ENCODE measurements around the gene ADGB. TPM values are rescaled to one million over a fixed set of nuclear protein-coding genes. Genes with fewer than 3 reads are reported as not detected.
"Not testable (repeated sequence)": the region's sequence is repeated elsewhere in the genome, so short reads cannot be mapped to it uniquely, and the experiment has no call there.

Gene ADGB
- total RNA-seq, 1 donor from 2014 or later = not detected

DNA sequence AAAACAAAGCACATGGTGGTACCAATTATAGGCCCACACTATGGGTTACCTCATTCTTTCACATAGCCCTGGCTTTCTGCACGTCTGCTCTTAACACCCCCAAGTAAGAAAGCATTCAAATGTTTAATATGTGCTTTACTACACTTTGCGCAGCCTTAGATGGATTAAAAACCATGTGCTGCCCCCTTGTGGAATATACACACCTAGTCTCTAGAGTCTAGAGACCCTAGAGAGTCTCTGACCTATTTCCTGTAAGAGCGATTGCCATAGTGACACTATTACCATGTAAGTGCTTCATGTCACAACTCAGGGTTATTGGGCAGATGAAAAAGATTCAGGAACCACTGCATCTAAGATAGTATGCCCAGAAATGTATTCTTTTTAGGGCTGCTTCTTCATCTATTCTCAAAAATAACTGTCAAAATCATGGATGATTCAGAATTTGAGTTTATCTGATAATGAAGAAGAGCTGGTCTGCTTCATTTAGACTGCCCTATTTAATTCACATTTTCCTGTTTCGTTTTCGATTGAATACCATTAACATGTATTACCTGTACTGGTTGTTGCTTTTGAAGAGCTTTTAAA, 186.3 kb downstream of the ADGB start:
- Mint-ChIP-seq H3K4me1 (ENCODE audit: low read depth) (no peaks in the 10 kb centered on the region), H3K27me3 (peaks cover 3% of the 10 kb centered on the region), H3K36me3 (ENCODE audit: insufficient read depth) (no peaks in the 10 kb centered on the region), H3K27ac (no peak overlapping the region), H3K4me3 (ENCODE audit: low read depth) (no peak overlapping the region), H3K9me3 (ENCODE audit: low read depth) (peaks cover 2% of the 10 kb centered on the region)
- TF ChIP-seq, protein P1, sequence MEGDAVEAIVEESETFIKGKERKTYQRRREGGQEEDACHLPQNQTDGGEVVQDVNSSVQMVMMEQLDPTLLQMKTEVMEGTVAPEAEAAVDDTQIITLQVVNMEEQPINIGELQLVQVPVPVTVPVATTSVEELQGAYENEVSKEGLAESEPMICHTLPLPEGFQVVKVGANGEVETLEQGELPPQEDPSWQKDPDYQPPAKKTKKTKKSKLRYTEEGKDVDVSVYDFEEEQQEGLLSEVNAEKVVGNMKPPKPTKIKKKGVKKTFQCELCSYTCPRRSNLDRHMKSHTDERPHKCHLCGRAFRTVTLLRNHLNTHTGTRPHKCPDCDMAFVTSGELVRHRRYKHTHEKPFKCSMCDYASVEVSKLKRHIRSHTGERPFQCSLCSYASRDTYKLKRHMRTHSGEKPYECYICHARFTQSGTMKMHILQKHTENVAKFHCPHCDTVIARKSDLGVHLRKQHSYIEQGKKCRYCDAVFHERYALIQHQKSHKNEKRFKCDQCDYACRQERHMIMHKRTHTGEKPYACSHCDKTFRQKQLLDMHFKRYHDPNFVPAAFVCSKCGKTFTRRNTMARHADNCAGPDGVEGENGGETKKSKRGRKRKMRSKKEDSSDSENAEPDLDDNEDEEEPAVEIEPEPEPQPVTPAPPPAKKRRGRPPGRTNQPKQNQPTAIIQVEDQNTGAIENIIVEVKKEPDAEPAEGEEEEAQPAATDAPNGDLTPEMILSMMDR (IDR thresholded peaks at IDR 0.05; ENCODE audit: unreplicated experiment) = peak; percentile 60
- no peak for DNase-seq (ENCODE audit: low spot score, unreplicated experiment)

DNA sequence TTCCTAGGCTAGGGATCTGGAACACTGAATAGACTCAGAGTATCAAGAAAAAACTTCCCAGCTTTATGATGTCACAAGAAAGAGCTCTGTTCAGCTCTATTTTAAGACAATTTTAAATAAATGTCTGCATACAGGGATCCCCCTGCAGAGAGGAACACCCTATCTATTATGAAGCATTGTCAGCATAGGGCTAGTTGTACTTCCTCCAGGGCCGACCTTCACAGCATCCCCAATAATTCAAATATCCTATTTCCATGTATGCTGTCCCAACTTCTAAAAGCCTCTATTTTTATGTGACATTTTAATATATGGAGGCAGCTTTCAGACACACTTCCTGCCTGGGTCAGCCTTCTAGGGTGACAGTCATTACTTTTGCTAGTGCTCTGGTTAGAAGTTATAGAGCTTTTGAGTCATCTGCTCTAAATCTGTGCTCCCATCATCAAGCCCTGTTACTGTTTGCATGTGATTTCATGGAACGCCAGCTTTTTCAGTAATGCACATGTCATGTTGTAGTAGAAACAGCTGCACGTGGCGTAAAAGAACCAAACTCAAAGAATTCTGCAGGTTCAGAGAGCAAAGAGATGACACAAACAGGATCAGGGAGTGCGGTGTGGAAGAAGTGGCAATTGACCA, 189.2 kb downstream of the ADGB start:
- Mint-ChIP-seq H3K9me3 (ENCODE audit: low read depth) (peaks cover 8% of the 10 kb centered on the region), H3K4me3 (ENCODE audit: low read depth) (no peak overlapping the region), H3K27me3 (peaks cover 3% of the 10 kb centered on the region), H3K4me1 (ENCODE audit: low read depth) (no peaks in the 10 kb centered on the region), H3K27ac (no peak overlapping the region), H3K36me3 (ENCODE audit: insufficient read depth) (peaks cover 3% of the 10 kb centered on the region)
- no peak for DNase-seq (ENCODE audit: low spot score, unreplicated experiment)
- TF ChIP-seq, protein P1 (IDR thresholded peaks at IDR 0.05; ENCODE audit: unreplicated experiment) = no peak

DNA sequence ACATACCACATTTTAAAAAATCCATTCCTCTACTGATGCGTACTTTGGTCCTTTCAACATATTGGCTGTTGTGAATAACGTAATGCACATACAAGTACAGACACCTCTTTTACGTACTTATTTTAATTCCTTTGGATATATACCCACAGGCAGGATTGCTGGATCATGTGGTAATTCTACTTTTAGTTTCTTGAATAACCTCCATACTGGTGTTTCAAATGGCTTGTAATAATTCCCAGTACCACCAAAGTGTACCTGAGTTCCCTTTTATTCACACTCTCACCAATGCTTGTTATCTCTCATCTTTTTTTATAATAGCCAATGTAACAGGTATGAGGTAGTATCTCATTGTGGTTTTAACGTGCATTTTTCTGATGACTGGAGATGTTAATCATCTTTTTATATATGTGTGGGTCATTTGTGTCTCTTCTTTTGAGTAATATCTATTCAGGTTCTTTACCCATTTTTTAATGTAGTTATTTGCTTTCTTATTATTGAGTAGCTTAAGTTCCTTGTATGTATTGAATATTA, 191.9 kb downstream of the ADGB start:
- no peak overlapping the region for H3K27ac Mint-ChIP-seq
- peaks cover 3% of the 10 kb centered on the region for H3K36me3 Mint-ChIP-seq (ENCODE audit: insufficient read depth)
- TF ChIP-seq, protein P1 (IDR thresholded peaks at IDR 0.05; ENCODE audit: unreplicated experiment) = no peak
- no peak for DNase-seq (ENCODE audit: low spot score, unreplicated experiment)
- peaks cover 3% of the 10 kb centered on the region for H3K27me3 Mint-ChIP-seq
- no peak overlapping the region for H3K4me3 Mint-ChIP-seq (ENCODE audit: low read depth)
- peaks cover 2% of the 10 kb centered on the region for H3K4me1 Mint-ChIP-seq (ENCODE audit: low read depth)
- peaks cover 11% of the 10 kb centered on the region for H3K9me3 Mint-ChIP-seq (ENCODE audit: low read depth)

DNA sequence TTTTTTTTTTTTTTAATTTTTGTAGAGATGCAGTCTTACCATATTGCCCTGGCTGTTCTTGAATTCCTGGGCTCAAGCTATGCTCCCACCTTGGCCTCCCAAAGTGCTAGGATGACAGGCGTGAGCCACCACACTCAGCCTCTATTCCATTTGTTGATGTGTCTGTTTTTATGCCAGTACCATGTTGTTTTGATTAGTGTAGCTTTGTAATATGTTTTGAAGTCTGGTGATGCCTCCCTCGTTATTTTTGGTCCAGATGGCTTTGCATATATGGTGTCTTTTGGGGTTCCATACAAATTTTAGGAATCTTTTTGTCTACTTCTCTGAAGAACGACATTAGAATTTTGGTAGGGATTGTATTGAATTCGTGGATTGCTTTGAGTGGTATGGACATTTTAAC, 193.2 kb downstream of the ADGB start:
- H3K27ac Mint-ChIP-seq = no peak overlapping the region
- TF ChIP-seq, protein P1 (IDR thresholded peaks at IDR 0.05; ENCODE audit: unreplicated experiment) = no peak
- no peak for DNase-seq (ENCODE audit: low spot score, unreplicated experiment)
- peaks cover 2% of the 10 kb centered on the region for H3K4me1 Mint-ChIP-seq (ENCODE audit: low read depth)
- H3K36me3 Mint-ChIP-seq (ENCODE audit: insufficient read depth) = peaks cover 5% of the 10 kb centered on the region
- peaks cover 23% of the 10 kb centered on the region for H3K9me3 Mint-ChIP-seq (ENCODE audit: low read depth)
- peaks cover 3% of the 10 kb centered on the region for H3K27me3 Mint-ChIP-seq
- no peak overlapping the region for H3K4me3 Mint-ChIP-seq (ENCODE audit: low read depth)

DNA sequence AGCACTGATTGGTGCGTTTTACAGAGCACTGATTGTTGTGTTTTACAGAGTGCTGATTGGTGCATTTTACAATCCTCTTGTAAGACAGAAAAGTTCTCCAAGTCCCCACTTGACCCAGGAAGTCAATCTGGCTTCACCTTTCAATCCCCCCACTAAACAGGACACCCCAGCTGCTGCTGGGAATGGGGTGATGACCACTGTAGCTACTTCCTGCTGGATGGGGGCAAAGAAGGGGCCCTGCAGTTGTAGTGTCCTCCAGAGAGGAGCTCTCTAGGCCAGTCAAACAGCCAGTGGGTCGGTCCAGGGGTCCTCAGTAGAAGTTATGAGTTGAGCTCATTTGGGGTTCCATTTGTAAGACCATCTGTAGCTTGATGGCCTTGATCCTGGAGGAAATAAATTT, 194.4 kb downstream of the ADGB start:
- H3K4me1 Mint-ChIP-seq (ENCODE audit: low read depth); DNase-seq (ENCODE audit: low spot score, unreplicated experiment); H3K27me3 Mint-ChIP-seq; H3K4me3 Mint-ChIP-seq (ENCODE audit: low read depth); H3K27ac Mint-ChIP-seq; H3K36me3 Mint-ChIP-seq (ENCODE audit: insufficient read depth): not testable (repeated sequence)
- H3K9me3 Mint-ChIP-seq (ENCODE audit: low read depth) = peaks cover 29% of the 10 kb centered on the region

Data from progenitor cell of endocrine pancreas (in vitro differentiated cells).